Right cardiac atrium (tissue), 5 donors: ENCODE measurements around the gene ZXDC. TPM values are rescaled to one million over a fixed set of nuclear protein-coding genes. Genes with fewer than 3 reads are reported as not detected.

Source experiments
- ATAC-seq, 2 donors: fragments of 200-7000 bp; cut with Tn5 transposase; one replicate each; pipeline versions ENCODE4 v1.8.0 to v1.9.1; 2020; ENCODE audit warnings: moderate library complexity in 2 of 2, mild to moderate bottlenecking in 1 of 2
- DNase-seq, 3 donors: peaks; one replicate each; pipeline ENCODE4 v3.0.0-alpha.2; 2020
- H3K27ac ChIP-seq: one replicate; pipeline ENCODE4 v1.5.1; 2013; ENCODE audit warnings: mild to moderate bottlenecking, low read length, control low read depth, moderate library complexity
- H3K27me3 ChIP-seq: one replicate; pipeline ENCODE4 v1.6.1; 2013; ENCODE audit not compliant: control insufficient read depth, insufficient read depth
- H3K4me1 ChIP-seq: one replicate; pipeline ENCODE4 v1.6.1; 2013; ENCODE audit warnings: low read length; ENCODE audit not compliant: control insufficient read depth, insufficient read depth
- H3K4me3 ChIP-seq: one replicate; pipeline ENCODE4 v1.5.1; 2013; ENCODE audit warnings: low read length, control low read depth
- H3K9me3 ChIP-seq: one replicate; pipeline ENCODE4 v1.6.1; 2013; ENCODE audit warnings: low read length; ENCODE audit not compliant: control insufficient read depth
- WGBS: extraction: QIAGEN DNeasy Blood & Tissue Kit; methylation state at CpG from one replicate; pipeline ENCODE4 v1.1.7; 2013; 5-methylcytosine and 5-hydroxymethylcytosine counted together
- intact Hi-C, 4 donors: fragments of 100-400 bp; cut with DNase I; formaldehyde crosslinking; loops; one replicate each; pipeline versions ENCODE4 v1.11.0 to v1.14.0; 2022 to 2023
- polyA plus RNA-seq: library from polyadenylated mRNA; stranded (reverse); fragments of 200-250 nt; gene quantifications from one replicate; pipeline ENCODE4 v1.2.3, GENCODE V29; 2013
- total RNA-seq, 4 donors: library from RNA; stranded (reverse); fragmentation: NEBNext Ultra II Directional; extraction: Animal tissue kit (Norgen Biotek cat#: 25700); gene quantifications; one replicate each; pipeline ENCODE4 v1.2.1, GENCODE V29; 2021
- donor health status: healthy with polysubstance abuse.
- donor health status: DM: no; HTN: yes; CAD: no.
- donor health status: DM: no; HTN: no; CAD: no.
- donor health status: DM: no; HTN: yes; CAD: no; lungs with severe emphysema.
- donor health status: DM: yes; HTN: yes; CAD: no.

Gene ZXDC
- total and polyA plus RNA-seq, 5 donors, result 8.2 to 21.6 (median 19.3) TPM

- Histone ChIP-seq H3K27me3 (no peaks in the 10 kb centered on the region), H3K27ac (no peak overlapping the region), H3K9me3 (no peaks in the 10 kb centered on the region), H3K4me3 (no peak overlapping the region), H3K4me1 (no peaks in the 10 kb centered on the region)
- intact Hi-C loops, result no loop called here
- no peak for DNase-seq
- 94% methylated on average over 9 of the region's 9 CpGs for WGBS
- ATAC-seq, result peak in 1 of 2 donors; percentile 20
These were observed 35.0 kb downstream of the ZXDC start for GRCh38 chr3:126440709-126440995.

GRCh38 chr3:126439968-126440708, 35.6 kb downstream of the ZXDC start:
- ATAC-seq, result no peak
- Histone ChIP-seq H3K27ac (no peak overlapping the region), H3K27me3 (no peaks in the 10 kb centered on the region), H3K4me3 (no peak overlapping the region), H3K4me1 (no peaks in the 10 kb centered on the region), H3K9me3 (no peaks in the 10 kb centered on the region)
- intact Hi-C loops, result no loop called here
- WGBS, result 97% methylated on average over 12 of the region's 12 CpGs
- DNase-seq, result no peak

GRCh38 chr3:126439346-126439967, 36.2 kb downstream of the ZXDC start:
- DNase-seq, result no peak

GRCh38 chr3:126438746-126439145, 36.9 kb downstream of the ZXDC start:
- 93% methylated on average over 10 of the region's 10 CpGs for whole genome bisulfite sequencing
- intact Hi-C loops, result no loop called here
- ATAC-seq, result no peak
- Histone ChIP-seq H3K27me3 (no peaks in the 10 kb centered on the region), H3K4me3 (no peak overlapping the region), H3K4me1 (no peaks in the 10 kb centered on the region), H3K27ac (no peak overlapping the region), H3K9me3 (no peaks in the 10 kb centered on the region)
- DNase-seq, result no peak

More at GRCh38 chr3:126439346-126439967, 36.2 kb downstream of the ZXDC start:
- no peak overlapping the region for H3K27ac ChIP-seq
- no peaks in the 10 kb centered on the region for H3K27me3 ChIP-seq
- H3K4me3 ChIP-seq, result no peak overlapping the region
- 91% methylated on average over 15 of the region's 15 CpGs for WGBS
- H3K4me1 ChIP-seq, result no peaks in the 10 kb centered on the region
- no peak for ATAC-seq
- intact Hi-C loops, result no loop called here
- H3K9me3 ChIP-seq, result no peaks in the 10 kb centered on the region

- Histone ChIP-seq H3K9me3 (no peaks in the 10 kb centered on the region), H3K27ac (no peak overlapping the region), H3K4me1 (no peaks in the 10 kb centered on the region), H3K4me3 (no peak overlapping the region), H3K27me3 (no peaks in the 10 kb centered on the region)
- ATAC-seq, result no peak
- 83% methylated on average over 8 of the region's 8 CpGs for WGBS
- DNase-seq, result no peak
- intact Hi-C loops, result no loop called here
These were observed 37.5 kb downstream of the ZXDC start for GRCh38 chr3:126438186-126438585.

- H3K27ac ChIP-seq, result no peak overlapping the region
- ATAC-seq (no peak), DNase-seq (no peak)
- no peaks in the 10 kb centered on the region for H3K4me1 ChIP-seq
- intact Hi-C loops, result no loop called here
- WGBS, result 94% methylated on average over 18 of the region's 18 CpGs
- no peaks in the 10 kb centered on the region for H3K27me3 ChIP-seq
- no peaks in the 10 kb centered on the region for H3K9me3 ChIP-seq
- H3K4me3 ChIP-seq, result no peak overlapping the region
These were observed 38.6 kb downstream of the ZXDC start for GRCh38 chr3:126436826-126437717.

- 95% methylated on average over 14 of the region's 14 CpGs for WGBS
- intact Hi-C loops, result no loop called here
- DNase-seq (no peak), ATAC-seq (no peak)
- Histone ChIP-seq H3K4me3 (no peak overlapping the region), H3K4me1 (no peaks in the 10 kb centered on the region), H3K27me3 (no peaks in the 10 kb centered on the region), H3K9me3 (no peaks in the 10 kb centered on the region), H3K27ac (no peak overlapping the region)
These were observed 40.0 kb downstream of the ZXDC start for GRCh38 chr3:126435456-126436315.

GRCh38 chr3:126434931-126435411, 40.7 kb downstream of the ZXDC start:
- H3K27ac ChIP-seq, result no peak overlapping the region
- H3K27me3 ChIP-seq, result no peaks in the 10 kb centered on the region
- DNase-seq (no peak), ATAC-seq (no peak)
- no peak overlapping the region for H3K4me3 ChIP-seq
- no peaks in the 10 kb centered on the region for H3K4me1 ChIP-seq
- no peaks in the 10 kb centered on the region for H3K9me3 ChIP-seq
- WGBS, result 92% methylated on average over 8 of the region's 8 CpGs
- intact Hi-C loops, result no loop called here

- 94% methylated on average over 6 of the region's 6 CpGs for WGBS
- Histone ChIP-seq H3K4me3 (no peak overlapping the region), H3K4me1 (no peaks in the 10 kb centered on the region), H3K27me3 (no peaks in the 10 kb centered on the region), H3K9me3 (no peaks in the 10 kb centered on the region), H3K27ac (no peak overlapping the region)
- intact Hi-C loops, result no loop called here
- ATAC-seq, result peak in 1 of 2 donors; percentile 9
- no peak for DNase-seq
These were observed 41.5 kb downstream of the ZXDC start for GRCh38 chr3:126434264-126434590.

GRCh38 chr3:126433496-126434263, 42.0 kb downstream of the ZXDC start:
- Histone ChIP-seq H3K27me3 (no peaks in the 10 kb centered on the region), H3K9me3 (no peaks in the 10 kb centered on the region), H3K4me1 (no peaks in the 10 kb centered on the region), H3K4me3 (no peak overlapping the region), H3K27ac (peak overlapping the region; percentile 25)
- peak; percentile 73 to 84 for ATAC-seq
- intact Hi-C loops, result no loop called here
- WGBS, result 84% methylated on average over 13 of the region's 13 CpGs
- DNase-seq, result peak; percentile 44 to 81 (median 79)
